HepG2 (cell line): ENCODE measurements around the gene TMEM97. TPM values are rescaled to one million over a fixed set of nuclear protein-coding genes. Genes with fewer than 3 reads are reported as not detected.

Experiments used
- ASH2L ChIP-seq: fragments of 300-600, 200-600 bp; sonication (generic); IDR thresholded peaks from 2 replicates; pipeline ENCODE4 v1.7.0; 2017; ENCODE audit warnings: low read depth, mild to moderate bottlenecking, moderate library complexity, mixed read lengths, low read length; ENCODE audit not compliant: insufficient read length
- CREB1 ChIP-seq, 2 experiments: fragments of 450-650 bp in 1 of 2; IDR thresholded peaks; 2 replicates each; pipeline ENCODE4 v1.6.1; 2016 to 2017; ENCODE audit warnings: control low read depth in 1 of 2, mild to moderate bottlenecking in 1 of 2, missing compliant biosample characterization in 1 of 2, missing genetic modification characterization in 1 of 2
- FOXA3 ChIP-seq: IDR thresholded peaks from 2 replicates; pipeline ENCODE4 v1.6.1; 2016; ENCODE audit warnings: missing genetic modification reagents, missing compliant biosample characterization
- KDM4B ChIP-seq: sonication (generic); formaldehyde crosslinking; IDR thresholded peaks from 2 replicates; pipeline ENCODE4 v1.4.0; 2020; ENCODE audit warnings: missing genetic modification reagents
- NFAT5 ChIP-seq: sonication (generic); formaldehyde crosslinking; IDR thresholded peaks from 2 replicates; pipeline ENCODE4 v1.4.0; 2020; ENCODE audit warnings: missing genetic modification reagents
- NFE2L2 ChIP-seq: fragments of 150-350 bp; IDR thresholded peaks from 2 replicates; pipeline ENCODE4 v1.6.1; 2014; ENCODE audit warnings: low read length
- PATZ1 ChIP-seq: sonication (generic); formaldehyde crosslinking; IDR thresholded peaks from 2 replicates; pipeline ENCODE4 v1.4.0; 2020; ENCODE audit warnings: missing genetic modification reagents
- PBX3 ChIP-seq: sonication (generic); formaldehyde crosslinking; IDR thresholded peaks from 2 replicates; pipeline ENCODE4 v1.8.1; 2023; ENCODE audit warnings: missing genetic modification reagents, inconsistent platforms, borderline replicate concordance
- SNAPC5 ChIP-seq: sonication (generic); formaldehyde crosslinking; IDR thresholded peaks from 2 replicates; pipeline ENCODE4 v1.8.1; 2023; ENCODE audit warnings: mild to moderate bottlenecking, missing genetic modification reagents, borderline replicate concordance
- SOX13 ChIP-seq, 3 experiments: fragments of 450-650 bp in 1 of 3; sonication (generic) in 1 of 3; formaldehyde crosslinking in 1 of 3; IDR thresholded peaks in 2 of 3; conservative IDR thresholded peaks in 1 of 3; 2 replicates each; pipeline versions ENCODE4 v1.5.0 to v1.6.1; 2016 to 2020; ENCODE audit warnings: antibody characterized with exemption in 1 of 3, mild to moderate bottlenecking in 1 of 3, missing compliant biosample characterization in 1 of 3, missing genetic modification reagents in 1 of 3, moderate library complexity in 1 of 3
- TEAD3 ChIP-seq: optimal IDR thresholded peaks from 2 replicates; pipeline ENCODE3; 2016; ENCODE audit warnings: borderline replicate concordance
- ZNF224 ChIP-seq: sonication (generic); formaldehyde crosslinking; IDR thresholded peaks from 2 replicates; pipeline ENCODE4 v1.5.0; 2020; ENCODE audit warnings: mild to moderate bottlenecking, missing genetic modification reagents
- ZNF430 ChIP-seq: sonication (generic); formaldehyde crosslinking; IDR thresholded peaks from 2 replicates; pipeline ENCODE4 v1.9.0; 2021; ENCODE audit warnings: mild to moderate bottlenecking, missing genetic modification reagents
- ZNF770 ChIP-seq: sonication (generic); formaldehyde crosslinking; IDR thresholded peaks from 2 replicates; pipeline ENCODE4 v1.5.0; 2020; ENCODE audit warnings: mild to moderate bottlenecking, missing genetic modification reagents
- polyA plus RNA-seq, 8 experiments: library from polyadenylated mRNA; depleted of rRNA in 3 of 8; stranded (reverse) in 7 of 8; unstranded in 1 of 8; fragments of >200 nt; fragmentation: Illumina TruSeq in 4 of 8; extraction: Trizol in 4 of 8; gene quantifications; 2 replicates each; pipeline versions ENCODE4 v1.2.1 to v1.2.3, GENCODE V29; 2011 to 2016; ENCODE audit warnings: low read depth in 4 of 8, missing spikeins in 1 of 8, mixed read lengths in 1 of 8; ENCODE audit not compliant: insufficient read depth in 1 of 8
- total RNA-seq, 5 experiments: library from RNA; depleted of rRNA; stranded (reverse); fragments of >200 nt; fragmentation: Illumina TruSeq; extraction: Trizol; gene quantifications; 2 replicates each; pipeline ENCODE4 v1.2.3, GENCODE V29; 2016; ENCODE audit warnings: low read depth in 1 of 5

Gene TMEM97
- total and polyA plus RNA-seq, 2 of the 13 experiments (the other 11 are each of a cell fraction or from before 2014, with no cell fraction given): 69.6 to 137 TPM

GRCh38 chr17:28357061-28357900 is 38.3 kb downstream of the TMEM97 start, which contains the start of gene POLDIP2 (continued):
- 0 out of 2 replicates have a peak, but pooled peaks have one; percentile 34 for TF ChIP-seq NFAT5 (CRISPR knock-in tag)
- peak; percentile 43; the same call in 1 of the 2 replicates for TF ChIP-seq ZNF770
- TF ChIP-seq ZNF224 (CRISPR knock-in tag): 0 out of 2 replicates have a peak, but pooled peaks have one; percentile 14
- TF ChIP-seq NFE2L2: no peak
- peak; percentile 32 for TF ChIP-seq PATZ1 (CRISPR knock-in tag)
- TF ChIP-seq KDM4B: peak; percentile 76; the same call in 1 of the 2 replicates
- TF ChIP-seq ASH2L: peak; percentile 70
- TF ChIP-seq CREB1 (IDR thresholded peaks at IDR 0.05): peak; percentile 59; the same call in 1 of the 2 replicates
- TF ChIP-seq CREB1 (CRISPR knock-in tag; IDR thresholded peaks at IDR 0.05): peak; percentile 88
- no peak for TF ChIP-seq SOX13 (IDR thresholded peaks at IDR 0.05)
- TF ChIP-seq SOX13 (CRISPR knock-in tag; conservative IDR thresholded peaks at IDR 0.05 in 1 of 2, IDR thresholded peaks at IDR 0.05 in 1 of 2): peak in 1 of 2 experiments; percentile 39; a peak in 1 of 4 replicates
- peak; percentile 57 for TF ChIP-seq TEAD3 (CRISPR knock-in tag)
- TF ChIP-seq ZNF430 (CRISPR knock-in tag): peak; percentile 79; the same call in 1 of the 2 replicates
- TF ChIP-seq SNAPC5 (CRISPR knock-in tag): peak; percentile 92; the same call in 1 of the 2 replicates
- TF ChIP-seq PBX3: 0 out of 2 replicates have a peak, but pooled peaks have one; percentile 23
- peak; percentile 53; the same call in 1 of the 2 replicates for TF ChIP-seq FOXA3
